ENCODE results near the gene ZNF573. TPM values are rescaled to one million over a fixed set of nuclear protein-coding genes. Genes with fewer than 3 reads are reported as not detected.

The ZNF573 gene
- total and polyA plus RNA-seq, 2 experiments from 2014 or later, result 7.7 to 10.3 TPM

DNA sequence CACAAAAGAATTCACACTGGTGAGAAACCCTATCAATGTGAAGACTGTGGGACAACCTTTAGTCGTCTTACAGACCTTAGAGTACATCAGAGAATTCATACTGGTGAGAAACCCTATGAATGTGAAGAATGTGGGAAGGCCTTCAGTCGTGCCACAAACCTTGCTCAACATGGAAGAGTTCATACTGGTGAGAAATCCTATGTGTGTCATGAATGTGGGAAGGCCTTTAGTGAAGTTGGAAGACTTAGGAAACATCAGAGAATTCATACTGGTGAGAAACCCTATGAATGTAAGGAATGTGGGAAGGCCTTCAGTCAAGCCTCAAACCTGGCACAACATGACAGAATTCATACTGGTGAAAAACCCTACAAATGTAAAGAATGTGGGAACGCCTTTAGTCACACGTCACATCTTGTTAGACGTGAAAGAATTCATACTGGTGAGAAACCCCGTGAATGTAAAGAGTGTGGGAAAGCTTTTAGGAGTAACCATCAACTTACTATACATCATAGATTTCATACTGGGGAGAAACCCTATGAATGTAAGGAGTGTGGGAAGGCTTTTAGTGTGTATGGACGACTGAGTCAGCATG lies 24.0 kb upstream of the ZNF573 start (continued):
- TF ChIP-seq, protein P1, sequence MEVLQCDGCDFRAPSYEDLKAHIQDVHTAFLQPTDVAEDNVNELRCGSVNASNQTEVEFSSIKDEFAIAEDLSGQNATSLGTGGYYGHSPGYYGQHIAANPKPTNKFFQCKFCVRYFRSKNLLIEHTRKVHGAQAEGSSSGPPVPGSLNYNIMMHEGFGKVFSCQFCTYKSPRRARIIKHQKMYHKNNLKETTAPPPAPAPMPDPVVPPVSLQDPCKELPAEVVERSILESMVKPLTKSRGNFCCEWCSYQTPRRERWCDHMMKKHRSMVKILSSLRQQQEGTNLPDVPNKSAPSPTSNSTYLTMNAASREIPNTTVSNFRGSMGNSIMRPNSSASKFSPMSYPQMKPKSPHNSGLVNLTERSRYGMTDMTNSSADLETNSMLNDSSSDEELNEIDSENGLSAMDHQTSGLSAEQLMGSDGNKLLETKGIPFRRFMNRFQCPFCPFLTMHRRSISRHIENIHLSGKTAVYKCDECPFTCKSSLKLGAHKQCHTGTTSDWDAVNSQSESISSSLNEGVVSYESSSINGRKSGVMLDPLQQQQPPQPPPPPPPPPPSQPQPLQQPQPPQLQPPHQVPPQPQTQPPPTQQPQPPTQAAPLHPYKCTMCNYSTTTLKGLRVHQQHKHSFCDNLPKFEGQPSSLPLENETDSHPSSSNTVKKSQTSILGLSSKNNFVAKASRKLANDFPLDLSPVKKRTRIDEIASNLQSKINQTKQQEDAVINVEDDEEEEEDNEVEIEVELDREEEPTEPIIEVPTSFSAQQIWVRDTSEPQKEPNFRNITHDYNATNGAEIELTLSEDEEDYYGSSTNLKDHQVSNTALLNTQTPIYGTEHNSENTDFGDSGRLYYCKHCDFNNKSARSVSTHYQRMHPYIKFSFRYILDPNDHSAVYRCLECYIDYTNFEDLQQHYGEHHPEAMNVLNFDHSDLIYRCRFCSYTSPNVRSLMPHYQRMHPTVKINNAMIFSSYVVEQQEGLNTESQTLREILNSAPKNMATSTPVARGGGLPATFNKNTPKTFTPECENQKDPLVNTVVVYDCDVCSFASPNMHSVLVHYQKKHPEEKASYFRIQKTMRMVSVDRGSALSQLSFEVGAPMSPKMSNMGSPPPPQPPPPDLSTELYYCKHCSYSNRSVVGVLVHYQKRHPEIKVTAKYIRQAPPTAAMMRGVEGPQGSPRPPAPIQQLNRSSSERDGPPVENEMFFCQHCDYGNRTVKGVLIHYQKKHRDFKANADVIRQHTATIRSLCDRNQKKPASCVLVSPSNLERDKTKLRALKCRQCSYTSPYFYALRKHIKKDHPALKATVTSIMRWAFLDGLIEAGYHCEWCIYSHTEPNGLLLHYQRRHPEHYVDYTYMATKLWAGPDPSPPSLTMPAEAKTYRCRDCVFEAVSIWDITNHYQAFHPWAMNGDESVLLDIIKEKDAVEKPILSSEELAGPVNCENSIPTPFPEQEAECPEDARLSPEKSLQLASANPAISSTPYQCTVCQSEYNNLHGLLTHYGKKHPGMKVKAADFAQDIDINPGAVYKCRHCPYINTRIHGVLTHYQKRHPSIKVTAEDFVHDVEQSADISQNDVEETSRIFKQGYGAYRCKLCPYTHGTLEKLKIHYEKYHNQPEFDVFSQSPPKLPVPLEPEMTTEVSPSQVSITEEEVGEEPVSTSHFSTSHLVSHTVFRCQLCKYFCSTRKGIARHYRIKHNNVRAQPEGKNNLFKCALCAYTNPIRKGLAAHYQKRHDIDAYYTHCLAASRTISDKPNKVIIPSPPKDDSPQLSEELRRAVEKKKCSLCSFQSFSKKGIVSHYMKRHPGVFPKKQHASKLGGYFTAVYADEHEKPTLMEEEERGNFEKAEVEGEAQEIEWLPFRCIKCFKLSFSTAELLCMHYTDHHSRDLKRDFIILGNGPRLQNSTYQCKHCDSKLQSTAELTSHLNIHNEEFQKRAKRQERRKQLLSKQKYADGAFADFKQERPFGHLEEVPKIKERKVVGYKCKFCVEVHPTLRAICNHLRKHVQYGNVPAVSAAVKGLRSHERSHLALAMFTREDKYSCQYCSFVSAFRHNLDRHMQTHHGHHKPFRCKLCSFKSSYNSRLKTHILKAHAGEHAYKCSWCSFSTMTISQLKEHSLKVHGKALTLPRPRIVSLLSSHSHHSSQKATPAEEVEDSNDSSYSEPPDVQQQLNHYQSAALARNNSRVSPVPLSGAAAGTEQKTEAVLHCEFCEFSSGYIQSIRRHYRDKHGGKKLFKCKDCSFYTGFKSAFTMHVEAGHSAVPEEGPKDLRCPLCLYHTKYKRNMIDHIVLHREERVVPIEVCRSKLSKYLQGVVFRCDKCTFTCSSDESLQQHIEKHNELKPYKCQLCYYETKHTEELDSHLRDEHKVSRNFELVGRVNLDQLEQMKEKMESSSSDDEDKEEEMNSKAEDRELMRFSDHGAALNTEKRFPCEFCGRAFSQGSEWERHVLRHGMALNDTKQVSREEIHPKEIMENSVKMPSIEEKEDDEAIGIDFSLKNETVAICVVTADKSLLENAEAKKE (CRISPR knock-in tag; IDR thresholded peaks at IDR 0.05), result no peak
- TF ChIP-seq JUNB (IDR thresholded peaks at IDR 0.05; ENCODE audit: unreplicated experiment) (no peak), POLR2AphosphoS5 (IDR thresholded peaks at IDR 0.05; ENCODE audit: low read depth) (no peak), EZH2phosphoT487 (IDR thresholded peaks at IDR 0.05; ENCODE audit: unreplicated experiment) (no peak)
- TF ChIP-seq, protein P2, sequence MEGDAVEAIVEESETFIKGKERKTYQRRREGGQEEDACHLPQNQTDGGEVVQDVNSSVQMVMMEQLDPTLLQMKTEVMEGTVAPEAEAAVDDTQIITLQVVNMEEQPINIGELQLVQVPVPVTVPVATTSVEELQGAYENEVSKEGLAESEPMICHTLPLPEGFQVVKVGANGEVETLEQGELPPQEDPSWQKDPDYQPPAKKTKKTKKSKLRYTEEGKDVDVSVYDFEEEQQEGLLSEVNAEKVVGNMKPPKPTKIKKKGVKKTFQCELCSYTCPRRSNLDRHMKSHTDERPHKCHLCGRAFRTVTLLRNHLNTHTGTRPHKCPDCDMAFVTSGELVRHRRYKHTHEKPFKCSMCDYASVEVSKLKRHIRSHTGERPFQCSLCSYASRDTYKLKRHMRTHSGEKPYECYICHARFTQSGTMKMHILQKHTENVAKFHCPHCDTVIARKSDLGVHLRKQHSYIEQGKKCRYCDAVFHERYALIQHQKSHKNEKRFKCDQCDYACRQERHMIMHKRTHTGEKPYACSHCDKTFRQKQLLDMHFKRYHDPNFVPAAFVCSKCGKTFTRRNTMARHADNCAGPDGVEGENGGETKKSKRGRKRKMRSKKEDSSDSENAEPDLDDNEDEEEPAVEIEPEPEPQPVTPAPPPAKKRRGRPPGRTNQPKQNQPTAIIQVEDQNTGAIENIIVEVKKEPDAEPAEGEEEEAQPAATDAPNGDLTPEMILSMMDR (conservative IDR thresholded peaks at IDR 0.05; ENCODE audit: low read depth in 2 of 2), result no peak

DNA sequence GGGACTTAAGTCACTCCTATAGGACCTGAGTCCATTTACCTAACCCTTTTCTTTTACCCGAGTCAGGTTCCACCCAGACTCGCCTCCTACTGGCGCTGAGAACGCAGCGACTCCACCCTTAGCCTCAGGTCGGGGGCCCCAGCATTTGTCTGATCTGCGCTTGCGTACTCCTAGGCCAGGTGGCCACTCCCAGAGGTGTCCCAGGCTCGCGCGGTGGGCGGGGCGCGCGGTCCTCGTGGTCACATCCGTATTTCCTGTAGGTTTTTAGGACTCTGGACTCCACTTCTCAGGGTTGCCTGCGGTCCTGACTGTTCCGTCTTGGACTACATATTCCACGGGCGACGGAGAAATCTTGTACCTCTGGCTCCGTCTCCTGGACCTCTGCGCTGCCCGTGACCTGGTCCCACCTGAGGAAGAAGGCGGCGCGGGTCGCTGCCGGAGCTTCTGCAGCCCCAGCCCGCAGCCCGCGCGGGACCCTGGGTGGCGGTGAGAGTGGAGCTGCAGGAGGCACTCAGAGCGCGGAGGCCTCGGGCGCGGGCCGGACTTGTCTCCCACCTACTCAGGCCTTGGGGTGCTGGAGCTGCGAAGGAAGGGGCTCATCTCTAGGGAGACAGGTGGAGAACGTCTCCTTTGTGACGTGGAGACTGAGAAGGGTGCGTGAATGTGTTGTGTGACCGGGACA lies 11.0 kb upstream of the ZNF573 start:
- ATAC-seq (no peak), DNase-seq (ENCODE audit: low spot score) (peak; percentile 10)
- no peaks in the 10 kb centered on the region for H3F3A ChIP-seq (replicated peaks; ENCODE audit: low read depth)
- TF ChIP-seq NANOG (IDR thresholded peaks at IDR 0.05; ENCODE audit: borderline replicate concordance), result no peak
- TF ChIP-seq, protein P1 (CRISPR knock-in tag; IDR thresholded peaks at IDR 0.05), result no peak
- no peak for TF ChIP-seq JUNB (IDR thresholded peaks at IDR 0.05; ENCODE audit: unreplicated experiment)
- TF ChIP-seq EZH2phosphoT487 (IDR thresholded peaks at IDR 0.05; ENCODE audit: unreplicated experiment), result no peak

More for the DNA sequence above, 11.0 kb upstream of the ZNF573 start:
- no peak overlapping the region for H3K4me3 Mint-ChIP-seq
- H3K27me3 ChIP-seq (ENCODE audit: insufficient read depth), result no peaks in the 10 kb centered on the region
- H3K9me3 Mint-ChIP-seq, result peaks cover 87% of the 10 kb centered on the region
- no peaks in the 10 kb centered on the region for H3K9me2 ChIP-seq (ENCODE audit: insufficient read depth)
- H3K27ac Mint-ChIP-seq, result no peak overlapping the region
- no peaks in the 10 kb centered on the region for H3K4me1 ChIP-seq (ENCODE audit: insufficient read depth)
- peaks cover 33% of the 10 kb centered on the region for H3K36me3 Mint-ChIP-seq (ENCODE audit: low read depth)
- no peak overlapping the region for H2AFZ ChIP-seq
- H3K27ac ChIP-seq (ENCODE audit: low read depth), result no peak overlapping the region
- no peaks in the 10 kb centered on the region for H3K36me3 ChIP-seq (ENCODE audit: insufficient read depth)
- H4K20me1 ChIP-seq (replicated peaks; ENCODE audit: insufficient read depth), result no peaks in the 10 kb centered on the region
- peaks cover 5% of the 10 kb centered on the region for H3K27me3 Mint-ChIP-seq (ENCODE audit: insufficient read depth, low read depth, poor library complexity)
- H3K4me3 ChIP-seq, result no peak overlapping the region
- H3K4me2 ChIP-seq, result no peak overlapping the region
- H3K4me1 Mint-ChIP-seq, result no peaks in the 10 kb centered on the region
- H3K79me2 ChIP-seq (replicated peaks; ENCODE audit: insufficient read depth), result no peaks in the 10 kb centered on the region
